ENCODE results near the gene MDC1. TPM values are rescaled to one million over a fixed set of nuclear protein-coding genes. Genes with fewer than 3 reads are reported as not detected.

The MDC1 gene
- total and polyA plus RNA-seq, 2 of the 13 experiments (the other 11 are each of a cell fraction or from before 2014, with no cell fraction given), result 8.4 to 14.0 TPM

GRCh38 chr6:30672445-30673253 lies 44.4 kb downstream of the MDC1 start, which contains the start of gene DHX16 (continued):
- TF ChIP-seq GZF1 (CRISPR knock-in tag; IDR thresholded peaks at IDR 0.05) (no peak), ZNF589 (CRISPR knock-in tag; conservative IDR thresholded peaks at IDR 0.05) (no peak), FOXC1 (CRISPR knock-in tag; IDR thresholded peaks at IDR 0.05; ENCODE audit: borderline replicate concordance) (peak; percentile 35; the same call in 1 of the 2 replicates), PCBP2 (optimal IDR thresholded peaks at IDR 0.05; ENCODE audit: low read depth, low read length, poor library complexity, severe bottlenecking) (no peak), ZNF816 (CRISPR knock-in tag; IDR thresholded peaks at IDR 0.05; ENCODE audit: borderline replicate concordance) (peak; percentile 73; the same call in 1 of the 2 replicates), MZF1 (CRISPR knock-in tag; IDR thresholded peaks at IDR 0.05; ENCODE audit: borderline replicate concordance) (0 out of 2 replicates have a peak, but pooled peaks have one; percentile 80), ZNF232 (CRISPR knock-in tag; IDR thresholded peaks at IDR 0.05; ENCODE audit: borderline replicate concordance) (peak; percentile 29; the same call in 1 of the 2 replicates), REPIN1 (CRISPR knock-in tag; IDR thresholded peaks at IDR 0.05; ENCODE audit: borderline replicate concordance, low read depth) (peak; percentile 90), ZBTB46 (CRISPR knock-in tag; IDR thresholded peaks at IDR 0.05; ENCODE audit: borderline replicate concordance) (no peak; the same call in 1 of the 2 replicates), FOXA1 (IDR thresholded peaks at IDR 0.05) (no peak), FOXA1 (CRISPR knock-in tag; IDR thresholded peaks at IDR 0.05) (peak; percentile 28; the same call in 1 of the 2 replicates), ZNF180 (CRISPR knock-in tag; IDR thresholded peaks at IDR 0.05; ENCODE audit: borderline replicate concordance, low read depth) (no peak), ZBTB44 (CRISPR knock-in tag; IDR thresholded peaks at IDR 0.05) (no peak), PAF1 (CRISPR knock-in tag; IDR thresholded peaks at IDR 0.05) (no peak), ELF3 (CRISPR knock-in tag; IDR thresholded peaks at IDR 0.05) (peak; percentile 97), ZNF720 (CRISPR knock-in tag; IDR thresholded peaks at IDR 0.05) (no peak), HIVEP1 (CRISPR knock-in tag; IDR thresholded peaks at IDR 0.05) (peak; percentile 63), MLX (CRISPR knock-in tag; IDR thresholded peaks at IDR 0.05) (no peak), KDM3A (CRISPR knock-in tag; IDR thresholded peaks at IDR 0.05; ENCODE audit: low read depth) (peak; percentile 74)
- TF ChIP-seq, protein P1, sequence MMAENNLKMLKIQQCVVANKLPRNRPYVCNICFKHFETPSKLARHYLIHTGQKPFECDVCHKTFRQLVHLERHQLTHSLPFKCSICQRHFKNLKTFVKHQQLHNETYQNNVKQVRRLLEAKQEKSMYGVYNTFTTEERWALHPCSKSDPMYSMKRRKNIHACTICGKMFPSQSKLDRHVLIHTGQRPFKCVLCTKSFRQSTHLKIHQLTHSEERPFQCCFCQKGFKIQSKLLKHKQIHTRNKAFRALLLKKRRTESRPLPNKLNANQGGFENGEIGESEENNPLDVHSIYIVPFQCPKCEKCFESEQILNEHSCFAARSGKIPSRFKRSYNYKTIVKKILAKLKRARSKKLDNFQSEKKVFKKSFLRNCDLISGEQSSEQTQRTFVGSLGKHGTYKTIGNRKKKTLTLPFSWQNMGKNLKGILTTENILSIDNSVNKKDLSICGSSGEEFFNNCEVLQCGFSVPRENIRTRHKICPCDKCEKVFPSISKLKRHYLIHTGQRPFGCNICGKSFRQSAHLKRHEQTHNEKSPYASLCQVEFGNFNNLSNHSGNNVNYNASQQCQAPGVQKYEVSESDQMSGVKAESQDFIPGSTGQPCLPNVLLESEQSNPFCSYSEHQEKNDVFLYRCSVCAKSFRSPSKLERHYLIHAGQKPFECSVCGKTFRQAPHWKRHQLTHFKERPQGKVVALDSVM (CRISPR knock-in tag; IDR thresholded peaks at IDR 0.05), result peak; percentile 75
- TF ChIP-seq, protein P2, sequence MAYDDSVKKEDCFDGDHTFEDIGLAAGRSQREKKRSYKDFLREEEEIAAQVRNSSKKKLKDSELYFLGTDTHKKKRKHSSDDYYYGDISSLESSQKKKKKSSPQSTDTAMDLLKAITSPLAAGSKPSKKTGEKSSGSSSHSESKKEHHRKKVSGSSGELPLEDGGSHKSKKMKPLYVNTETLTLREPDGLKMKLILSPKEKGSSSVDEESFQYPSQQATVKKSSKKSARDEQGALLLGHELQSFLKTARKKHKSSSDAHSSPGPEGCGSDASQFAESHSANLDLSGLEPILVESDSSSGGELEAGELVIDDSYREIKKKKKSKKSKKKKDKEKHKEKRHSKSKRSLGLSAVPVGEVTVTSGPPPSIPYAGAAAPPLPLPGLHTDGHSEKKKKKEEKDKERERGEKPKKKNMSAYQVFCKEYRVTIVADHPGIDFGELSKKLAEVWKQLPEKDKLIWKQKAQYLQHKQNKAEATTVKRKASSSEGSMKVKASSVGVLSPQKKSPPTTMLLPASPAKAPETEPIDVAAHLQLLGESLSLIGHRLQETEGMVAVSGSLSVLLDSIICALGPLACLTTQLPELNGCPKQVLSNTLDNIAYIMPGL (CRISPR knock-in tag; IDR thresholded peaks at IDR 0.05; ENCODE audit: borderline replicate concordance in 1 of 2, low read depth in 1 of 2), result peak; percentile 95 to 97

All from HepG2 (cell line).